Lower leg skin (tissue), 4 donors: Measurements from ENCODE around the gene INTS14. TPM values are rescaled to one million over a fixed set of nuclear protein-coding genes. Genes with fewer than 3 reads are reported as not detected.

Source experiments
- DNase-seq, 2 donors: peaks; one replicate each; pipeline ENCODE4 v3.0.0-alpha.2; 2019; ENCODE audit warnings: low spot score in 2 of 2
- H3K4me3 ChIP-seq: fragments of 200-600 bp; sonication (generic); 2 replicates; pipeline ENCODE4 v1.5.1; 2017; ENCODE audit warnings: mild to moderate bottlenecking, low read depth; ENCODE audit not compliant: poor library complexity, severe bottlenecking
- CTCF ChIP-seq, 3 donors: fragments of 450-650 bp; IDR thresholded peaks; one replicate each; pipeline ENCODE4 v1.5.1; 2016; ENCODE audit warnings: antibody characterized with exemption in 3 of 3, mild to moderate bottlenecking in 3 of 3, moderate library complexity in 2 of 3
- POLR2A ChIP-seq, 2 donors: fragments of 450-650 bp; IDR thresholded peaks; one replicate each; pipeline ENCODE4 v1.6.1; 2016 to 2017; ENCODE audit warnings: antibody characterized with exemption in 2 of 2, mild to moderate bottlenecking in 1 of 2, moderate library complexity in 1 of 2
- WGBS, 2 donors: methylation state at CpG; one replicate each; pipeline ENCODE4 v1.1.5; 2018; 5-methylcytosine and 5-hydroxymethylcytosine counted together
- intact Hi-C: fragments of 100-400 bp; cut with DNase I; formaldehyde crosslinking; loops from one replicate; pipeline ENCODE4 v1.15.0; 2023; ENCODE audit warnings: low total_unique reads
- total RNA-seq, 4 donors: library from RNA; depleted of rRNA; stranded (reverse); fragments of >200 nt; gene quantifications; one replicate each; pipeline ENCODE4 v1.1.0, GENCODE V29; 2016

The INTS14 gene
- total RNA-seq, 4 donors from 2014 or later: 22.6 to 37.6 (median 32.7) TPM

- intact Hi-C loops: no loop called here
- no peak for TF ChIP-seq CTCF (IDR thresholded peaks at IDR 0.05)
- TF ChIP-seq POLR2A (IDR thresholded peaks at IDR 0.05): no peak
- H3K4me3 ChIP-seq: no peak overlapping the region
- DNase-seq: no peak
- WGBS, 2 donors: 89 to 95% methylated on average over 1 of the region's 1 CpG
These were observed 34.3 kb downstream of the INTS14 start for GRCh38 chr15:65576664-65577063.

DNA sequence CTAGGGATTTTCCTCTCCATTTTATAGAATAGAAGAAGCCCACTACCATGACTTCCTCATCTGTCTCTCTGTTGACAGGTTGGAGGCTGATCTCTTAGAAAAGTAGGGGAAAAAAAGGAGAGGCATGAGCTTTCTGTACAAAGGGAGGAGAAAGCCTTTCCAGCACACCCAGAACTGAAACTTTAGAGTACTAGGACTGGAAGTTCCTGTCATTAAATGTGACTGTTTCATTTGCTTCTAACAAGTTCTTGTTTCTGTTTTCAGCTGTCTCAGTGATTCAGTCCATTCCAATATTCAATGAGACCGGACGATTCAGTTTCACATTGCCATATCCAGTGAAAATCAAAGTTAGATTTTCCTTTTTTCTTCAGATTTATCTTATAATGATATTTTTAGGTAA lies 39.0 kb downstream of the INTS14 start:
- intact Hi-C loops: no loop called here
- no peak for TF ChIP-seq POLR2A (IDR thresholded peaks at IDR 0.05)
- TF ChIP-seq CTCF (IDR thresholded peaks at IDR 0.05): no peak
- no peak for DNase-seq
- no peak overlapping the region for H3K4me3 ChIP-seq
- 85 to 86% methylated on average over 2 of the region's 2 CpGs for WGBS, 2 donors

GRCh38 chr15:65569728-65570127 lies 41.2 kb downstream of the INTS14 start:
- no peak for DNase-seq
- H3K4me3 ChIP-seq: no peak overlapping the region
- TF ChIP-seq POLR2A (IDR thresholded peaks at IDR 0.05) (no peak), CTCF (IDR thresholded peaks at IDR 0.05) (no peak)
- intact Hi-C loops: no loop called here
- WGBS, 2 donors: 44 to 49% methylated on average over 3 of the region's 3 CpGs

DNA sequence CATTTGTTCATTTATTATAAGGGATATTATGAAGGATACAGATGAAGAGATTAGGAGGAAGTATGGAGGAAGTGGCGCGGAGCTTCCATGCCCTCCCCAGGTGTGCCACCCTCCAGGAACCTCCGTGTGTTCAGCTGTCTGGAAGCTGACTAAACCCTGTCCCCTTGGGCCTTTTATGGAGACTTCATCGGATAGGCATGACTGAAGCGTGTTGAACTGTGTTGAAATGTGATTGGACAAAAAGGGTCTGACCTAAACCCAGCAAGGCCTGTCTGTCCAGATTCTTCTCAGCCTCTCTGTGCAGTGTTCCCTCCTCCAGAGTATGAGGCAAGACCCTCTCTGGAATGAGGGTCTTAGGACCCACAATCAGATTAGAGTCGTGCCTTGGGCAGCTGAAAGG lies 49.0 kb downstream of the INTS14 start:
- intact Hi-C loops: no loop called here
- TF ChIP-seq CTCF (IDR thresholded peaks at IDR 0.05) (no peak), POLR2A (IDR thresholded peaks at IDR 0.05) (no peak)
- no peak overlapping the region for H3K4me3 ChIP-seq
- DNase-seq: no peak
- WGBS, 2 donors: 67 to 86% methylated on average over 6 of the region's 6 CpGs

DNA sequence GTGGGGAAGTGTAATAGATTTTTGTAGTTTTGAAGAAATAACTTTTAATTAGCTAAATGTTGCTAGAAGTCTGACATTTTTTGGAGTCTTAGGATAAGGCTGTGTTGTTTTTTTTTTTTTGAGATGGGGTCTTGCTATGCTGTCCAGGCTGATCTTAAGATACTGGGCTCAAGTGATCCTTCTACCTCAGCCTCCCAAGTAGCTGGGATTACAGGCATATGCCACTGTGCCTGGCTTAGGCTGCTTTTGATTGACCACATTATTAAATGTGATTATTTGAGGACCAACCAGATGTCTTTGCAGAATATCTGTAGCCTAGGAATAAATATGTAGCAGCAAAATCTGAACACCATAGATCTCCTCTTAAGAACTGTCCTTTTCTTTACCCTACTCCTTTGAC lies 51.0 kb downstream of the INTS14 start:
- TF ChIP-seq CTCF (IDR thresholded peaks at IDR 0.05) (no peak), POLR2A (IDR thresholded peaks at IDR 0.05) (no peak)
- H3K4me3 ChIP-seq: no peak overlapping the region
- intact Hi-C loops: no loop called here
- DNase-seq: no peak

DNA sequence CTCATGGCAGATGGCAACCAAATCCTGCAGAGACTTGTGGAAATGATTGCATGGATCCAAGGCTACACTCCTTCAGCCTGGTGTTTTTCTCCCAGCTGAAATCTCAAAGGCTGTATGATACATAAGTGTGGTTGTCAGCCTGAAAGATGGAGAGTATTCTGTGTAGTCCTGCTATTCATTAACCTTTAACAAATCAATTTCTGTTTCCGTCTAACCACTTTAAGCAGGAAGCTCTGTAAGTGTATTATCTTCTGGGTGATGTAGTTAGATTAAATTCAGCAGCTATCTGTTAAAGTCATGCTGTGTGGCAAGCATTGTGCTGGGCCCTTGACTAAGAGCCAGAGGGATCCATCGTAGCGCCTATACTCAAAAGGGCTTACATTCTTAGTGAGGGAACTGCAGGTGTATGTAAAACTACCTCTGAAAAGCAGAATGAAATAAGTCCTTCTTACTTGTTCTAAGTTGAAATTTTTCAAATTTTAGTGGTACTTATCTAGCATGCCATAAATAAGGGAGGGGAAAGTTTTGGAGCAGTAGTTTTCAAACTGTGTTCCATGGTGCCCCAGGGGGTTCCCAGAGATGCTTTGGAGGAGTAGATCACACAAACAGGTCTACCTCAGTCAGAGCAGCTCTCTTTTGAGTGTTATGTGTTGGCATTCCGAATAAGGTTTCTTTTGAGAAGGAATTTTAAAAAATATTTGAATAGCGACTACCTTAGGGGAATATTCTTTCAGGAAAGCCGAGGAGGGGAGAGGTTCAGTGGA lies 51.8 kb downstream of the INTS14 start:
- TF ChIP-seq CTCF (IDR thresholded peaks at IDR 0.05): no peak
- TF ChIP-seq POLR2A (IDR thresholded peaks at IDR 0.05): no peak
- 93 to 97% methylated on average over 6 of the region's 6 CpGs for WGBS, 2 donors
- intact Hi-C loops: no loop called here
- no peak overlapping the region for H3K4me3 ChIP-seq
- no peak for DNase-seq
